ENCODE results near the gene B3GNT5. TPM values are rescaled to one million over a fixed set of nuclear protein-coding genes. Genes with fewer than 3 reads are reported as not detected.

The B3GNT5 gene
- total and polyA plus RNA-seq, 2 of the 8 experiments (the other 6 are each of a cell fraction or from before 2014, with no cell fraction given): 2.4 to 9.7 TPM

GRCh38 chr3:183281126-183281797 is 28.2 kb downstream of the B3GNT5 start:
- CTCF ChIA-PET (ENCODE audit: partially characterized antibody): interaction anchor here (0.7 to 1.5 kb wide), 3 partner anchors 15 to 101 kb away, joined by 3 to 5 read pairs (median 3); no protein-coding TSS in a partner anchor
- Histone ChIP-seq H2BK15ac (ENCODE audit: low read length) (no peak overlapping the region), H3K27me3 (replicated peaks in 1 of 4; ENCODE audit: control insufficient read depth in 3 of 4, extremely low read depth in 1 of 4, insufficient read depth in 3 of 4, low read length in 3 of 4) (no peaks in the 10 kb centered on the region), H2BK120ac (replicated peaks; ENCODE audit: low read depth, low read length) (no peak overlapping the region), H3K14ac (ENCODE audit: insufficient read length) (no peak overlapping the region), H4K5ac (ENCODE audit: insufficient read length, low read depth, low read length) (no peak overlapping the region), H3K18ac (ENCODE audit: extremely low read depth, low read length) (no peak overlapping the region), H3K27ac (ENCODE audit: low read depth, low read length) (no peak overlapping the region), H2BK5ac (ENCODE audit: low read depth, low read length) (no peak overlapping the region), H4K8ac (ENCODE audit: extremely low read depth, insufficient read depth, low read length) (no peak overlapping the region), H3K23ac (ENCODE audit: insufficient read length) (no peak overlapping the region), H3K4me1 (replicated peaks in 1 of 4; ENCODE audit: control insufficient read depth in 3 of 4, insufficient read depth in 4 of 4, low read length in 3 of 4) (no peaks in the 10 kb centered on the region; a peak in 1 of 7 replicates), H4K20me1 (replicated peaks in 1 of 2; ENCODE audit: control insufficient read depth in 1 of 2, insufficient read depth in 2 of 2, low read length in 2 of 2) (no peaks in the 10 kb centered on the region), H2AK5ac (ENCODE audit: low read depth, low read length) (no peak overlapping the region), H2BK12ac (ENCODE audit: low read depth, low read length) (no peak overlapping the region), H3K79me2 (ENCODE audit: control insufficient read depth in 1 of 2, insufficient read depth in 2 of 2, low read length in 2 of 2) (no peaks in the 10 kb centered on the region), H4K91ac (replicated peaks; ENCODE audit: insufficient read length, low read length) (no peak overlapping the region), H3K9ac (replicated peaks in 1 of 4; ENCODE audit: extremely low read depth in 1 of 4, low read depth in 3 of 4, low read length in 3 of 4) (no peak overlapping the region), H3K9me3 (ENCODE audit: insufficient read depth in 2 of 2, low read depth in 1 of 2, low read length in 1 of 2) (no peaks in the 10 kb centered on the region), H3K4me3 (ENCODE audit: extremely low read depth in 1 of 4, insufficient read depth in 2 of 4, low read depth in 3 of 4, low read length in 4 of 4) (no peak overlapping the region), H3K36me3 (ENCODE audit: control insufficient read depth in 2 of 4, insufficient read depth in 4 of 4, low read length in 3 of 4) (no peaks in the 10 kb centered on the region), H3K4ac (replicated peaks; ENCODE audit: insufficient read length, low read depth, low read length) (no peak overlapping the region), H3K4me2 (ENCODE audit: insufficient read depth in 1 of 2, low read depth in 2 of 2, low read length in 2 of 2) (no peak overlapping the region), H2BK20ac (ENCODE audit: low read length) (no peak overlapping the region), H2AFZ (ENCODE audit: low read length) (no peak overlapping the region), H3K56ac (replicated peaks; ENCODE audit: insufficient read length, low read depth, low read length) (no peak overlapping the region), H3K23me2 (ENCODE audit: low read depth, low read length) (no peaks in the 10 kb centered on the region; the same call in 1 of the 2 replicates), H3K79me1 (ENCODE audit: low read depth, low read length) (no peaks in the 10 kb centered on the region)
- no peak for TF ChIP-seq KDM1A (IDR thresholded peaks at IDR 0.05; ENCODE audit: borderline replicate concordance, low read length)
- WGBS, 2 experiments (ENCODE audit: extremely low coverage in 1 of 2, insufficient coverage in 1 of 2, insufficient read length in 1 of 2, insufficient replicate concordance in 2 of 2, low coverage in 1 of 2, low lambda C conversion rate in 2 of 2, missing lambda C conversion rate in 1 of 2): 82% methylated on average over 8 of the region's 8 CpGs; no CpG with 5 or more reads in 1 of the 2 experiments
- POLR2A ChIA-PET (ENCODE audit: partially characterized antibody): interaction anchor here (0.6 kb wide), 1 partner anchor 27 kb away, joined by 3 read pairs; no protein-coding TSS in a partner anchor
- FAIRE-seq (no peak), DNase-seq (ENCODE audit: low read depth in 1 of 2, low spot score in 2 of 2) (no peak)

Data from H1 (cell line).